Body of pancreas (tissue), 4 donors: ENCODE measurements around the gene SPDYE16.

Experiments
- POLR2A ChIP-seq, 3 donors: fragments of 450-650 bp; IDR thresholded peaks; one replicate each; pipeline ENCODE4 v1.6.1; 2016; ENCODE audit warnings: antibody characterized with exemption in 3 of 3, mild to moderate bottlenecking in 2 of 3
- TF ChIP-seq, protein P1 (sequence below), 7 experiments: fragments of 450-650 bp in 4 of 7; fragments of 200-600 bp in 3 of 7; sonication (generic) in 3 of 7; IDR thresholded peaks; one replicate each; pipeline ENCODE4 v1.5.1; 2016 to 2019; ENCODE audit warnings: antibody characterized with exemption in 7 of 7

DNA sequence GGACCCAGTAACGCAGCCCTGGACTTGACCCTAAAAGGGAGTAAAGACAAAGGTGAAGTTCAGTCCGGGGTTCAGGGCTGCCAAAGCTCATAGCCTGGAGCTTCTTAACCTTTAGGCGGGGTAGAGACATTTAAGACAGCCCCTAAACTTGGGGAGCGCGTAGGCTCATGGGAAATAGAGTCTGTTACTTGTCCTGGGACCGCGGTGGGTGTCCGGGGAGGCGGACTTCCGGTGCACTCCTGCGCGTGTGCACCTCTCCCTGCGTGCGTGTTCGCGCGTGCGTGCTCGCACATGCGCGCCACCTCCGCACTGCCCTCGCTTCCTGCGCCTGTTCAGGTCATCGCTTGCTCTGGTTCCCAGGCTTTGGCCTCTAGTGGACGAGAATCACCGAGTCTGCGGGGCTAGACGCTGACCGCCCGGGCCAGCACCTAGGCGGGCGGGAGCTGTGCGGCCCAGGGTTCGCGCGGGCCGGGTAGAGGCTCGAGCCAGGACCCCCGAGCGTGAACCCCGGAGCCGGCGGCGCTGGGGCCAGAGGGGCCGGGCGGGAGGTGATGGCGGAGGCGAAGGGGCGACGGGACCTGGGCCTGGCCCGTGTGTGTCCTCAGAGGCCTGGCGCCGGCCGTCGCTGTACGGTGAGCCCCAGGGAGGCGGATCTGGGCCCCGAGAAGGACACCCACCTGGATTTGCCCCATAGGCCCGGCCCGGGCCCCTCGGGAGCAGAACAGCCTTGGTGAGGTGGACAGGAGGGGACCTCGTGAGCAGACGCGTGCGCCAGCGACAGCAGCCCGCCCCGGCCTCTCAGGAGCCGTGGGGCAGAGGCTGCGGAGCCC lies 6.1 kb upstream of the SPDYE16 start:
- TF ChIP-seq, protein P1, sequence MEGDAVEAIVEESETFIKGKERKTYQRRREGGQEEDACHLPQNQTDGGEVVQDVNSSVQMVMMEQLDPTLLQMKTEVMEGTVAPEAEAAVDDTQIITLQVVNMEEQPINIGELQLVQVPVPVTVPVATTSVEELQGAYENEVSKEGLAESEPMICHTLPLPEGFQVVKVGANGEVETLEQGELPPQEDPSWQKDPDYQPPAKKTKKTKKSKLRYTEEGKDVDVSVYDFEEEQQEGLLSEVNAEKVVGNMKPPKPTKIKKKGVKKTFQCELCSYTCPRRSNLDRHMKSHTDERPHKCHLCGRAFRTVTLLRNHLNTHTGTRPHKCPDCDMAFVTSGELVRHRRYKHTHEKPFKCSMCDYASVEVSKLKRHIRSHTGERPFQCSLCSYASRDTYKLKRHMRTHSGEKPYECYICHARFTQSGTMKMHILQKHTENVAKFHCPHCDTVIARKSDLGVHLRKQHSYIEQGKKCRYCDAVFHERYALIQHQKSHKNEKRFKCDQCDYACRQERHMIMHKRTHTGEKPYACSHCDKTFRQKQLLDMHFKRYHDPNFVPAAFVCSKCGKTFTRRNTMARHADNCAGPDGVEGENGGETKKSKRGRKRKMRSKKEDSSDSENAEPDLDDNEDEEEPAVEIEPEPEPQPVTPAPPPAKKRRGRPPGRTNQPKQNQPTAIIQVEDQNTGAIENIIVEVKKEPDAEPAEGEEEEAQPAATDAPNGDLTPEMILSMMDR (IDR thresholded peaks at IDR 0.05) = peak in 3 of 7 experiments; percentile 13 to 21 (median 17)
- peak; percentile 66 to 85 (median 82) for TF ChIP-seq POLR2A (IDR thresholded peaks at IDR 0.05)
